PFSK-1 (cell line): ENCODE data around the gene TP63. TPM values are rescaled to one million over a fixed set of nuclear protein-coding genes. Genes with fewer than 3 reads are reported as not detected.

ENCODE experiments used
- FOXP2 ChIP-seq: optimal IDR thresholded peaks from 2 replicates; pipeline ENCODE3; 2011; ENCODE audit warnings: borderline replicate concordance, control low read depth, inconsistent platforms; ENCODE audit not compliant: insufficient read depth; ENCODE audit errors: extremely low read length, extremely low read depth
- POLR2AphosphoS5 ChIP-seq: IDR thresholded peaks from 2 replicates; pipeline ENCODE4 v1.6.1; 2012; ENCODE audit warnings: low read depth, mild to moderate bottlenecking, control low read depth, low read length, moderate library complexity
- SIN3A ChIP-seq: IDR thresholded peaks from 2 replicates; pipeline ENCODE4 v1.6.1; 2012; ENCODE audit warnings: mild to moderate bottlenecking, low read length, moderate library complexity, borderline replicate concordance; ENCODE audit not compliant: insufficient read depth
- TAF1 ChIP-seq: IDR thresholded peaks from 2 replicates; pipeline ENCODE4 v1.6.1; 2012; ENCODE audit warnings: low read length, control low read depth, borderline replicate concordance; ENCODE audit not compliant: insufficient read depth
- polyA plus RNA-seq: library from polyadenylated mRNA; unstranded; fragments of >200 nt; gene quantifications from one replicate; pipeline ENCODE4 v1.2.1, GENCODE V29; 2012; ENCODE audit warnings: low read depth, missing spikeins; ENCODE audit not compliant: insufficient read length
- TF ChIP-seq, protein P1 (sequence below), 2 experiments: IDR thresholded peaks; 2 replicates each; pipeline versions ENCODE4 v1.6.1 to v1.8.0; 2011 to 2012; ENCODE audit warnings: low read depth in 2 of 2, low read length in 2 of 2, control low read depth in 1 of 2, inconsistent platforms in 1 of 2, mild to moderate bottlenecking in 1 of 2, moderate library complexity in 1 of 2; ENCODE audit not compliant: insufficient read depth in 1 of 2

Gene TP63
- not detected for polyA plus RNA-seq

DNA sequence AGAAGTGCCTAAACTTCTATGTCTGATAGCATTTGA is at the start of gene TP63:
Gene TP63 (plus strand): TSS at position 17 of the 36 bp plus-strand sequence. CDS start 127 bp downstream, outside the sequence.
- TF ChIP-seq TAF1 (no peak), POLR2AphosphoS5 (no peak), SIN3A (no peak)
- TF ChIP-seq, protein P1, sequence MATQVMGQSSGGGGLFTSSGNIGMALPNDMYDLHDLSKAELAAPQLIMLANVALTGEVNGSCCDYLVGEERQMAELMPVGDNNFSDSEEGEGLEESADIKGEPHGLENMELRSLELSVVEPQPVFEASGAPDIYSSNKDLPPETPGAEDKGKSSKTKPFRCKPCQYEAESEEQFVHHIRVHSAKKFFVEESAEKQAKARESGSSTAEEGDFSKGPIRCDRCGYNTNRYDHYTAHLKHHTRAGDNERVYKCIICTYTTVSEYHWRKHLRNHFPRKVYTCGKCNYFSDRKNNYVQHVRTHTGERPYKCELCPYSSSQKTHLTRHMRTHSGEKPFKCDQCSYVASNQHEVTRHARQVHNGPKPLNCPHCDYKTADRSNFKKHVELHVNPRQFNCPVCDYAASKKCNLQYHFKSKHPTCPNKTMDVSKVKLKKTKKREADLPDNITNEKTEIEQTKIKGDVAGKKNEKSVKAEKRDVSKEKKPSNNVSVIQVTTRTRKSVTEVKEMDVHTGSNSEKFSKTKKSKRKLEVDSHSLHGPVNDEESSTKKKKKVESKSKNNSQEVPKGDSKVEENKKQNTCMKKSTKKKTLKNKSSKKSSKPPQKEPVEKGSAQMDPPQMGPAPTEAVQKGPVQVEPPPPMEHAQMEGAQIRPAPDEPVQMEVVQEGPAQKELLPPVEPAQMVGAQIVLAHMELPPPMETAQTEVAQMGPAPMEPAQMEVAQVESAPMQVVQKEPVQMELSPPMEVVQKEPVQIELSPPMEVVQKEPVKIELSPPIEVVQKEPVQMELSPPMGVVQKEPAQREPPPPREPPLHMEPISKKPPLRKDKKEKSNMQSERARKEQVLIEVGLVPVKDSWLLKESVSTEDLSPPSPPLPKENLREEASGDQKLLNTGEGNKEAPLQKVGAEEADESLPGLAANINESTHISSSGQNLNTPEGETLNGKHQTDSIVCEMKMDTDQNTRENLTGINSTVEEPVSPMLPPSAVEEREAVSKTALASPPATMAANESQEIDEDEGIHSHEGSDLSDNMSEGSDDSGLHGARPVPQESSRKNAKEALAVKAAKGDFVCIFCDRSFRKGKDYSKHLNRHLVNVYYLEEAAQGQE (IDR thresholded peaks at IDR 0.05; ENCODE audit: insufficient read depth in 1 of 2, low read depth in 2 of 2, low read length in 2 of 2): no peak

DNA sequence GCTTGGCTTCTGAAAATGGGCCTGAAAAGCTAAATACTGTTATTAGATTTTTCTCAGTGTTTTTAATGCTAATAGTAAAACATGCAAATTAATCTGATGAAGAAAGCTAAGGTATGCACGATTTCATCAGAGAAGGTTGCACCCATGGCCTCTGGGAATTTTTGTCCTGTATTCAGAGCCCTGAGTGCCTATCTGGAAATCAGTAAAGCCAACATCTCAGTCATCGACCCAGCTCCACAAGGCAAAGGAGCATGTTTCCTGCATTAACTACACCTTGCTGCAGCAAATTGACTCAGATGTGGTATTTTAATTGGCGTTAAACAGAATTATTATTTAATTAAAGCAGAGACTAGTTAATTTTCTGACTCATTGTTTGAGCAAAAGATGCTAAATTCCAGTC is 49.0 kb upstream of the TP63 start:
- TF ChIP-seq, protein P1 (IDR thresholded peaks at IDR 0.05; ENCODE audit: insufficient read depth in 1 of 2, low read depth in 2 of 2, low read length in 2 of 2): no peak
- TF ChIP-seq FOXP2 (no peak), SIN3A (no peak), POLR2AphosphoS5 (no peak), TAF1 (no peak)

DNA sequence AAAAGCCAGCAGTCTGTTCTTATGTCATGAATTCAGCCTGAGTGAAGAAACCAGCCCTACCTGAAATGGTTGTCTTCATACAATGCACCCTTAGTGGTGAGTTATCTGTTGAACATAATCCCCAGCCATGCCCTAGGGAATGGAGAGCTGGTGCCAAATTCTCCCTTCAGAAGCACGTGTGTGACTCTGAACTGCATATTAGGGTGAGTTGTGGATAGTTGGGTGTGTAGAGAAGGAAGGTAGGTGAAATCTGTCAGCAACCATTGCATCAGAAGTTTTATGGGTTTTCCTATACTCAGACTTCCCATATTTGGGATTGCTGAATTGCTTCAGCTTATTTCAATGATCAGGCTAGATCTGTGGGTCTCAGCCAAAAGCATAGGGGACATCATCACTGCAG is 46.5 kb upstream of the TP63 start:
- TF ChIP-seq SIN3A: no peak
- TF ChIP-seq, protein P1 (IDR thresholded peaks at IDR 0.05; ENCODE audit: insufficient read depth in 1 of 2, low read depth in 2 of 2, low read length in 2 of 2): no peak
- no peak for TF ChIP-seq POLR2AphosphoS5
- TF ChIP-seq TAF1: no peak
- TF ChIP-seq FOXP2: no peak

DNA sequence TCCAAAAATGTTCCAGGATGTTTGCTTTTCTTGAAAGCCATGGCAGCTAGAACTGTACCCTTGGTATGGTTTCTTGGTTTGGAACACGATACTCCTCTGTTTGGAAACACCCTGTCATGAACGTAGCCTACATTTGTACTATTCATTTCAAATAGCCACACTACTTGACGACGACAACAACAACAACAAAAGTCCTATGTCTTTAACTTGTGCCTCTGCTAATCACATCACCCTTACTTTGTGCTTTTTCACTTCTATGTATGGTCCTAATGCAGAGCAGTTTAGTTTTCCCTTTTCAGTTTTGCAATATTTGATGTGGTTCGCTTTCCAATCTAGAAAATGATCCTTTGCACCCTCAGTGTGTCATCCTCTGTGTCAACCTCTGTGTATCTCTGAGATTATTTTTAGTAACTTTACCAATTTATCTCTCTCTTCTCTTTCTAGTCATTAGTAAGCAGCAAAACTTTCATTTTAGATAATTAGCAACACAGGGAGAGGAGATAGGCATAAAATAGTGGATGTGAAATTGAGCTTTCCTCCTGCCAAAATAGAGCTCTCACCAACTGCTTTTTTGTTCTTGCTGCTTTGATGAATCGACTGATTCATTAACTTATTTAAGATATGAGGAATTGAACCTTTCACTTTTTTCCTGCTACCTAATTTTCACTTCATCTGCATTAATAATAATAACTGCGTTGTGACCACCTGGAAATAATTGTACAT is 44.1 kb upstream of the TP63 start:
- TF ChIP-seq POLR2AphosphoS5 (no peak), TAF1 (no peak), SIN3A (no peak)

DNA sequence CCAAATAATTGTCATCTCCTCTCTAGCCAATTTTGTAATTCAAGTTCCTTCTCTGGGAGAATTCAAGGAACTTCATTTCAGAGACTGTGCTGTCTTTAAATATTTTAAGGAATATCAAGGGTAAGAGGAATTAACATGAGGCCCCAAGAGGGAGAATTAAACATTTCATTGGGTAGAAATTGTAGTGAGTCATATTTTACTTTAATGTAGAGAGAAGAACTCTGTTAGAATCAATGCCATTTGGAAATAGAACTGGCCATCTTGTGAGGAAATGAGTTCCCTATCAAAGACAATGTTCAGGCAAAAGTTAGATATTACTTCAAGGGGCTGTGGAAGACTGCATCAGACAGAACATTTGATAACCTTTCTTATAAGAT is 43.5 kb upstream of the TP63 start:
- no peak for TF ChIP-seq POLR2AphosphoS5
- TF ChIP-seq FOXP2: no peak
- TF ChIP-seq SIN3A: no peak
- TF ChIP-seq, protein P1 (IDR thresholded peaks at IDR 0.05; ENCODE audit: insufficient read depth in 1 of 2, low read depth in 2 of 2, low read length in 2 of 2): no peak
- TF ChIP-seq TAF1: no peak
